CD14-positive monocyte (primary cell): Measurements from ENCODE around the gene CLCN5. TPM values are rescaled to one million over a fixed set of nuclear protein-coding genes. Genes with fewer than 3 reads are reported as not detected.

Experiments
- DNase-seq, 3 donors: peaks; one replicate each; pipeline ENCODE4 v3.0.0-alpha.2; 2011 to 2022
- H2AFZ ChIP-seq: 2 replicates; pipeline ENCODE4 v1.6.0; 2012; ENCODE audit warnings: mild to moderate bottlenecking, low read depth, low read length, inconsistent platforms; ENCODE audit not compliant: insufficient read depth, poor library complexity, severe bottlenecking
- H3K27ac ChIP-seq, 2 donors: 1 replicate in 1 of 2; 2 replicates in 1 of 2; pipeline ENCODE4 v1.5.1; 2012 to 2013; ENCODE audit warnings: low read length in 2 of 2, control low read depth in 1 of 2, inconsistent platforms in 1 of 2, low read depth in 1 of 2, mild to moderate bottlenecking in 1 of 2
- H3K27me3 ChIP-seq, 2 donors: one replicate each; pipeline versions ENCODE4 v1.6.0 to v1.6.1; 2011 to 2013; ENCODE audit warnings: low read length in 2 of 2; ENCODE audit not compliant: control insufficient read depth in 2 of 2, insufficient read depth in 2 of 2
- H3K36me3 ChIP-seq, 2 donors: replicated peaks in 1 of 2; 1 replicate in 1 of 2; 2 replicates in 1 of 2; pipeline versions ENCODE4 v1.5.1 to v1.6.1; 2012 to 2013; ENCODE audit warnings: low read length in 2 of 2, control low read depth in 1 of 2, inconsistent platforms in 1 of 2, mild to moderate bottlenecking in 1 of 2; ENCODE audit not compliant: insufficient read depth in 2 of 2, control insufficient read depth in 1 of 2
- H3K4me1 ChIP-seq, 2 donors: 1 replicate in 1 of 2; 2 replicates in 1 of 2; pipeline versions ENCODE4 v1.5.1 to v1.6.1; 2012 to 2013; ENCODE audit warnings: low read length in 2 of 2, control low read depth in 1 of 2, inconsistent platforms in 1 of 2, mild to moderate bottlenecking in 1 of 2, moderate library complexity in 1 of 2; ENCODE audit not compliant: insufficient read depth in 2 of 2, control insufficient read depth in 1 of 2
- H3K4me2 ChIP-seq: replicated peaks from 2 replicates; pipeline ENCODE3; 2012; ENCODE audit warnings: low read length, moderate library complexity, mild to moderate bottlenecking; ENCODE audit not compliant: poor library complexity, severe bottlenecking; ENCODE audit errors: extremely low read depth
- H3K4me3 ChIP-seq, 3 experiments: fragments of 200-600 bp in 1 of 3; sonication (generic) in 1 of 3; replicated peaks in 1 of 3; 1 replicate in 2 of 3; 2 replicates in 1 of 3; pipeline ENCODE4 v1.5.1; 2011 to 2013; ENCODE audit warnings: low read length in 3 of 3, mild to moderate bottlenecking in 3 of 3, control low read depth in 2 of 3, low read depth in 2 of 3, inconsistent platforms in 1 of 3, moderate library complexity in 1 of 3
- H3K79me2 ChIP-seq: 2 replicates; pipeline ENCODE4 v1.6.0; 2012; ENCODE audit warnings: mild to moderate bottlenecking, control low read depth, inconsistent platforms, low read length, moderate library complexity; ENCODE audit not compliant: insufficient read depth
- H3K9ac ChIP-seq: 2 replicates; pipeline ENCODE4 v1.6.0; 2017; ENCODE audit warnings: low read length, mild to moderate bottlenecking; ENCODE audit not compliant: insufficient read depth, poor library complexity, severe bottlenecking
- H3K9me3 ChIP-seq, 2 donors: replicated peaks in 1 of 2; 1 replicate in 1 of 2; 2 replicates in 1 of 2; pipeline versions ENCODE4 v1.5.1 to v1.6.1; 2012 to 2013; ENCODE audit warnings: low read length in 2 of 2, control low read depth in 1 of 2; ENCODE audit not compliant: control insufficient read depth in 1 of 2, insufficient read depth in 1 of 2
- H4K20me1 ChIP-seq: 2 replicates; pipeline ENCODE4 v1.6.0; 2012; ENCODE audit warnings: mild to moderate bottlenecking, low read length, control low read depth, moderate library complexity; ENCODE audit not compliant: insufficient read depth
- H3K27ac Mint-ChIP-seq, 7 donors: one replicate each; pipeline ENCODE4 v1.8.0; 2020; ENCODE audit warnings: mild to moderate bottlenecking in 7 of 7, mixed read lengths in 7 of 7, moderate library complexity in 6 of 7, inconsistent platforms in 2 of 7
- H3K27me3 Mint-ChIP-seq, 3 donors: one replicate each; pipeline ENCODE4 v1.8.0; 2021 to 2022; ENCODE audit warnings: low read depth in 3 of 3, mild to moderate bottlenecking in 3 of 3, mixed read lengths in 3 of 3, moderate library complexity in 3 of 3, inconsistent platforms in 1 of 3
- H3K36me3 Mint-ChIP-seq, 2 donors: one replicate each; pipeline ENCODE4 v1.8.0; 2020; ENCODE audit warnings: mixed read lengths in 2 of 2, inconsistent platforms in 1 of 2, mild to moderate bottlenecking in 1 of 2
- H3K4me1 Mint-ChIP-seq: one replicate; pipeline ENCODE4 v1.8.0; 2020; ENCODE audit warnings: mild to moderate bottlenecking, mixed read lengths
- H3K4me3 Mint-ChIP-seq, 2 donors: one replicate each; pipeline ENCODE4 v1.8.0; 2020; ENCODE audit warnings: mild to moderate bottlenecking in 2 of 2, mixed read lengths in 2 of 2, moderate library complexity in 1 of 2
- H3K9me3 Mint-ChIP-seq, 7 donors: one replicate each; pipeline ENCODE4 v1.8.0; 2020 to 2022; ENCODE audit warnings: mixed read lengths in 7 of 7, mild to moderate bottlenecking in 6 of 7, moderate library complexity in 6 of 7, inconsistent platforms in 2 of 7
- WGBS: methylation state at CpG from one replicate; pipeline ENCODE4 v1.1.5; 2013; ENCODE audit warnings: missing lambda C conversion rate; ENCODE audit not compliant: insufficient coverage; 5-methylcytosine and 5-hydroxymethylcytosine counted together
- intact Hi-C, 2 donors: fragments of 100-400 bp; cut with micrococcal nuclease; formaldehyde crosslinking; loops; one replicate each; pipeline versions ENCODE4 v1.15.0 to v1.15.1; 2023
- polyA plus RNA-seq, 3 donors: library from polyadenylated mRNA; depleted of rRNA in 1 of 3; unstranded in 2 of 3; stranded (reverse) in 1 of 3; fragments of 300-500 nt in 2 of 3; fragments of >200 nt in 1 of 3; fragmentation: Illumina TruSeq in 2 of 3; gene quantifications; 1 replicate in 2 of 3; 2 replicates in 1 of 3; pipeline ENCODE4 v1.2.3, GENCODE V29; 2012 to 2021
- TF ChIP-seq, protein P1 (sequence below): fragments of 200-600 bp; IDR thresholded peaks from one replicate; pipeline ENCODE4 v1.8.0; 2022; ENCODE audit warnings: antibody characterized with exemption, mild to moderate bottlenecking

Gene CLCN5
- polyA plus RNA-seq, 3 donors, result 4.1 to 4.2 (median 4.1) TPM

DNA sequence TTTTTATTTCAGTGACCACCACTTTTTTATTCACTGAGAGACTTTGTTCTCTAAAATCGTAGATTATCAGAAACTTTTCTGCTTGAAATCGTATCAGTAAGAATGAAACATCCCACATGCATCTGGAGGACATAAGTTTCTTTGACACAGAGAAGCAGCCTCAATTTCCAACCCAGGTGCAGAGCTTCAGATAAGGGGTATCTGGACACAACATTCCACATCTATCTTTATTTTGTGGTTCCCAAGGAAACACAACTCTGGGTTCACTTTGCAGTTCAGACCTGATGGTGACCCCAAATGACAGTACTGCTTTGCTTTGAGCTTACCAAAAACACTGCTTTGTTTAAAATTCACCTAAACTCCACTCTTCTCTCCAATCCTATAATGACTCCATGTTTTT is 1.3 kb upstream of the CLCN5 start:
- Histone ChIP-seq H2AFZ (no peak overlapping the region), H3K36me3 (peaks cover 0 to 16% of the 10 kb centered on the region in 2 donors), H4K20me1 (no peaks in the 10 kb centered on the region), H3K27ac (no peak overlapping the region), H3K4me3 (no peak overlapping the region), H3K79me2 (no peaks in the 10 kb centered on the region), H3K4me1 (peaks cover 0 to 14% of the 10 kb centered on the region in 2 donors), H3K9ac (no peak overlapping the region), H3K27me3 (no peaks in the 10 kb centered on the region), H3K9me3 (no peaks in the 10 kb centered on the region), H3K4me2 (no peak overlapping the region)
- no peak overlapping the region for H3K4me3 Mint-ChIP-seq
- H3K4me1 Mint-ChIP-seq, result peaks cover 20% of the 10 kb centered on the region
- peaks cover 5 to 10% of the 10 kb centered on the region in 2 donors for H3K36me3 Mint-ChIP-seq
- H3K27ac Mint-ChIP-seq, result no peak overlapping the region
- no peak for DNase-seq
- no CpG with 5 or more reads among the region's 2 CpGs for WGBS
- TF ChIP-seq, protein P1, sequence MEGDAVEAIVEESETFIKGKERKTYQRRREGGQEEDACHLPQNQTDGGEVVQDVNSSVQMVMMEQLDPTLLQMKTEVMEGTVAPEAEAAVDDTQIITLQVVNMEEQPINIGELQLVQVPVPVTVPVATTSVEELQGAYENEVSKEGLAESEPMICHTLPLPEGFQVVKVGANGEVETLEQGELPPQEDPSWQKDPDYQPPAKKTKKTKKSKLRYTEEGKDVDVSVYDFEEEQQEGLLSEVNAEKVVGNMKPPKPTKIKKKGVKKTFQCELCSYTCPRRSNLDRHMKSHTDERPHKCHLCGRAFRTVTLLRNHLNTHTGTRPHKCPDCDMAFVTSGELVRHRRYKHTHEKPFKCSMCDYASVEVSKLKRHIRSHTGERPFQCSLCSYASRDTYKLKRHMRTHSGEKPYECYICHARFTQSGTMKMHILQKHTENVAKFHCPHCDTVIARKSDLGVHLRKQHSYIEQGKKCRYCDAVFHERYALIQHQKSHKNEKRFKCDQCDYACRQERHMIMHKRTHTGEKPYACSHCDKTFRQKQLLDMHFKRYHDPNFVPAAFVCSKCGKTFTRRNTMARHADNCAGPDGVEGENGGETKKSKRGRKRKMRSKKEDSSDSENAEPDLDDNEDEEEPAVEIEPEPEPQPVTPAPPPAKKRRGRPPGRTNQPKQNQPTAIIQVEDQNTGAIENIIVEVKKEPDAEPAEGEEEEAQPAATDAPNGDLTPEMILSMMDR, result no peak
- intact Hi-C loops, result no loop called here
- peaks cover 0 to 12% (median 0%) of the 10 kb centered on the region in 3 donors for H3K27me3 Mint-ChIP-seq
- peaks cover 0 to 10% (median 0%) of the 10 kb centered on the region in 7 donors for H3K9me3 Mint-ChIP-seq

DNA sequence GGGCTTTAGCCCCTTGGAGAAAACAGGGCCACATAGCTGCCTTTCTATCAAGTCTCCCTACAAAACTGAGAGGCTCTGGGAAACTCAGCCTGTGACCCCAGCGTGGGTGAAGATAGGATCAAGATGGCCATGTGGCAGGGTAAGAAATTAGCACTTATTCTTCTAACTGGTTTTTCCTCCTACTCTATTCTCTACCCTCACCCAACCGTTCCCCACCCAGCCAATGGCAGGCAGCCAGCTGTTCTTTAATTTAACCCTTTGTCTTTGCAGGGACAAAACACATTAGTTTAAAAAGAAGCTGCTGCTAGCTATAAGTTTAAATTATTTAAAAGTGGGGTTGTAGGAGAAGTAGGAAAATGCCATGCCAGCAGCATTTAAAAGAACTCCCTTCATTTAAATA is 2.8 kb downstream of the CLCN5 start:
- H3K9me3 ChIP-seq, result no peaks in the 10 kb centered on the region
- H3K4me2 ChIP-seq, result no peak overlapping the region
- intact Hi-C loops, result no loop called here
- peaks cover 2 to 27% of the 10 kb centered on the region in 2 donors for H3K36me3 ChIP-seq
- no peak overlapping the region for H3K4me3 ChIP-seq
- DNase-seq, result no peak
- Mint-ChIP-seq H3K9me3 (peaks cover 0 to 7% (median 0%) of the 10 kb centered on the region in 7 donors), H3K27me3 (peaks cover 0 to 14% (median 0%) of the 10 kb centered on the region in 3 donors), H3K36me3 (peaks cover 18 to 29% of the 10 kb centered on the region in 2 donors), H3K27ac (no peak overlapping the region), H3K4me3 (no peak overlapping the region), H3K4me1 (peaks cover 27% of the 10 kb centered on the region)
- no peak overlapping the region for H2AFZ ChIP-seq
- no peaks in the 10 kb centered on the region for H4K20me1 ChIP-seq
- H3K27me3 ChIP-seq, result no peaks in the 10 kb centered on the region
- H3K79me2 ChIP-seq, result no peaks in the 10 kb centered on the region
- H3K9ac ChIP-seq, result no peak overlapping the region
- no peak overlapping the region for H3K27ac ChIP-seq
- no CpG with 5 or more reads among the region's 2 CpGs for WGBS
- peaks cover 0 to 14% of the 10 kb centered on the region in 2 donors for H3K4me1 ChIP-seq
- TF ChIP-seq, protein P1, result no peak
